Measurements from ENCODE around the gene DIPK1C.

- no peak for TF ChIP-seq POLR2A (IDR thresholded peaks at IDR 0.05)
- TF ChIP-seq CTCF (IDR thresholded peaks at IDR 0.05), result no peak
Measured at GRCh38 chr18:74488864-74489263, 31.8 kb upstream of the DIPK1C start.
